ENCODE measurements around the gene RBM5.
A peak's percentile ranks its signal among the peaks of the same experiment; 100 is the strongest.

The RBM5 gene

DNA sequence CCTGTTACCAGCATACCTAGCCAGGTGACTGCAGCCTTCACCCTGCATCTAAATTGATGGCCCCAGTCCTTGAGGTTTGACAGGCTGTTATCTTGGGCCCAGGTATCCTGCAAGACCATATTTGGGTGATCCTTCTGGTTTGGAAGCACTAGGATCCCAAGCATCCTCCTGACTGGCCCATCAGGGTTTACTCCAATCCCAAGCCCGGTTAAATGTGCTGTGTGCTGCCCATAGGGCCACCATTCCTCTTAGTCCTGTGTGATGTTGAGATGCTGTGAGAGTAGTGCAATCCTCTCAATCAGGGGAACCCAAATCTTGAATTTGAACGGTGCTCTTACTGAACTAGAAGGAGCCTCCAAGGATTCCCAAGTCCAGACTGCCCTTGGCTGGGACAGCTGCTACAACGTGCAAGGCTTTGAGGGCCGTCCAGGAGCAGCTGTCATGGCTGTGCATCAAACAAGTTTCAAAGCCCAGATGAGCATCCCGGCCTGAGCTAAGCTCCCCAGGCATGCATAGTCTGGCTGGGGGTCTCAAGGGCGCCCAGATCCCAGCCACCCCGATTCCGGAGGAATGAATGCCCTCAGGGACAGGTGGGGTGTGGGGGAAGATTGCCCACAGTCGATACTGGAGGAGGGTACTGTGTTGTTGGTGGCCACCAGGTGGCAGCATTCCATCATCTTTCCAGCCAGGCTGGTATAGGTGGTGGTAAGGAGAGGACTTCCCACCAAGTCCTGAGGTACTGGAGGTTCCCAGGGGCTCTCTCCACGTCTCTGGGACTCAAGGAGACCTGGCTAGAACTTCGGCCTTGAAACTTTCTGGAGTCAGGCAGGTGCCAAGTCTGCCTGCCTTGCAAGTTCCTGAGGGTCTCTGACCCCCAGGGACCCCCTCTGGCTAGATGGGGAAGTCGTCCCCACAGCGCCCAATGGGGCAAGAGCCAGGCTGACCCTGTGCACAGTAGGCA lies 32.6 kb downstream of the RBM5 start:
- H3K4me3 ChIP-seq (ENCODE audit: low read depth, low read length) = no peak overlapping the region
- TF ChIP-seq, protein P1, sequence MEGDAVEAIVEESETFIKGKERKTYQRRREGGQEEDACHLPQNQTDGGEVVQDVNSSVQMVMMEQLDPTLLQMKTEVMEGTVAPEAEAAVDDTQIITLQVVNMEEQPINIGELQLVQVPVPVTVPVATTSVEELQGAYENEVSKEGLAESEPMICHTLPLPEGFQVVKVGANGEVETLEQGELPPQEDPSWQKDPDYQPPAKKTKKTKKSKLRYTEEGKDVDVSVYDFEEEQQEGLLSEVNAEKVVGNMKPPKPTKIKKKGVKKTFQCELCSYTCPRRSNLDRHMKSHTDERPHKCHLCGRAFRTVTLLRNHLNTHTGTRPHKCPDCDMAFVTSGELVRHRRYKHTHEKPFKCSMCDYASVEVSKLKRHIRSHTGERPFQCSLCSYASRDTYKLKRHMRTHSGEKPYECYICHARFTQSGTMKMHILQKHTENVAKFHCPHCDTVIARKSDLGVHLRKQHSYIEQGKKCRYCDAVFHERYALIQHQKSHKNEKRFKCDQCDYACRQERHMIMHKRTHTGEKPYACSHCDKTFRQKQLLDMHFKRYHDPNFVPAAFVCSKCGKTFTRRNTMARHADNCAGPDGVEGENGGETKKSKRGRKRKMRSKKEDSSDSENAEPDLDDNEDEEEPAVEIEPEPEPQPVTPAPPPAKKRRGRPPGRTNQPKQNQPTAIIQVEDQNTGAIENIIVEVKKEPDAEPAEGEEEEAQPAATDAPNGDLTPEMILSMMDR (IDR thresholded peaks at IDR 0.05; ENCODE audit: low read depth, low read length) = peak; percentile 69

DNA sequence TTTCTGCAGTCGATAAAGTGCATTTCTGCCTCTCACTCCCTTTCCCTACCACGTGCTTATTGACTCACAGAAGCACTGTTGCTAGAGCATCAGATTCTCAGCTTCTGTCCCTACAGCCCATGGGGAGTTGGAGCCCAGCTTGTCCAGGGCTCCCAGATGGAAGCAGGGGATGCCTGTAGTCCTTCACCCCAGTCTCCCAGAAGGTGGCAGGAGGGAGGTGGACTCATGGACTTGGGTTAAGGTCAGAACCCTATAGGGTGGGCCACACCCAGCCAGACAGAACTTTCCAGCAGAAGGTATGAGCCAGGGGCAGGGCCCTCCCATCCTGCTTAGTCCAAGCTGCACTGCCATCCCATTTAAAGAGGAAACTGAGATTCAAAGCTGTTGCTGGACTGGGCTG lies 33.4 kb downstream of the RBM5 start:
- no peak overlapping the region for H3K4me3 ChIP-seq (ENCODE audit: low read depth, low read length)
- TF ChIP-seq, protein P1 (IDR thresholded peaks at IDR 0.05; ENCODE audit: low read depth, low read length) = 0 out of 2 replicates have a peak, but pooled peaks have one; percentile 4

DNA sequence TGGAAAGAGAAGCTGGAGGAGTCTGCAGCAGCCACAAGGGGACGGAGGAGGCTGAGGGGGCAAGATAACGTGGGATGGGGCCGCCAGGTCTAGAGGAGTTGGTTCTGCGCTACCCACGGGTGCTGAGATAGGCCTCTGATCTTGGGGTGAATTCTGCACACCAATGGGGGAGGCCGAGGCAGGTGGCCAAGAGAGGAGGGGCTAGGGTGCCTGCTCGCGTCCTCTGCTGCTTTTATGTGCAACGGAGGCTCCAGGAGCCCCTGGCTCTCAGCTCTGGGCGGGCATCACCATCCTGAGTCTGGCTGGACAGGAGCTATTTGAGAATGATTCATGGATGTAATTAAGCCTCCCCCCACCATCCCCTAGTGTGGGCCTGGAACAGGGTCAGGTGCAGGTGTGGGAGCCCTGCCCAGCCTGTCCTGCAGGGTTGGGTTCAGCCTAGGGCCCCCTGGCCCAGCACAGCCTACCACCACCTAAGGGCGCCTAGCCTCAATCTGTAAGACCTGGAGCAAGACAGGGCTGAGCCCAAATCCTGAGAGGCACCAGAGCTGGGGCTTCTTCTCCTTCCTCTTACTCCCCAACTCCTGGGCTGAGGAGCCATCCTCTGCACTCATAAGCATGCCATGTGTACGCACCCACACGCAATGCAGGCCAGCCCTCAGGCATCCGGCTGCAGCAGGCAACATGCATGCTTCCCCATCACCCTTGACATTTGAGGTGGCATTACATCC lies 34.1 kb downstream of the RBM5 start:
- TF ChIP-seq, protein P1 (IDR thresholded peaks at IDR 0.05; ENCODE audit: low read depth, low read length) = no peak
- no peak overlapping the region for H3K4me3 ChIP-seq (ENCODE audit: low read depth, low read length)

DNA sequence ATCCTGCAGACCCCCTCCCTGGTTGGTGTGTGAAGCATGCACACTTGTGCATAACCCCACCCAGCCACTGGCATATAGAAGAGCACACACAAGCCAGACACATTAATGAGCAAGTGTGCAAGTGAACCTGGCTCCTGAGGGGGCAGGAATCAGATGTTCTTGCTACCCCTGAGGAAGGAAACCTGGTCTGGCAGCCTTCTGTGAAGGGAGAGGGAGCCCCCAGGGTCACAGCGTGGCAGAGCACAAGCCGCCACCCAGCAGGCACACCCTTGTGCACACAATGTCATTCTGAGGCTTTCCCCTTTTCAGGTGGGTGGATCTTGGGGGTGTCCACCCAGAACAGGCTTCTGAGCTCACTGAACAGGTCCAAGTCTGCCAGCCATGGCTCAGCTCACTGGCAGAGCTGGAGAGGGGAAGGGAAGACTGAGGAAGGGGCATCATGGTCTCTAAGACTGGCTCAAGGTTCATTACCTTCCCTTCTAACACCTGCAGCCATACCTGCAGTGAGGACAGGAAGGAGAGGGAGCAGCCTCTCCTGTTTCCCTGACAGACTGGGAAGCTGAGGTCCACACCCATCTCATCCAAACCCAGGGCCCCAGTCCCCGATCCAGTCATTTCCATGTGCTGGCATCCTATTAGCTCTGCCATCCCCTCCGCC lies 34.8 kb downstream of the RBM5 start:
- no peak overlapping the region for H3K4me3 ChIP-seq (ENCODE audit: low read depth, low read length)
- TF ChIP-seq, protein P1 (IDR thresholded peaks at IDR 0.05; ENCODE audit: low read depth, low read length) = no peak

DNA sequence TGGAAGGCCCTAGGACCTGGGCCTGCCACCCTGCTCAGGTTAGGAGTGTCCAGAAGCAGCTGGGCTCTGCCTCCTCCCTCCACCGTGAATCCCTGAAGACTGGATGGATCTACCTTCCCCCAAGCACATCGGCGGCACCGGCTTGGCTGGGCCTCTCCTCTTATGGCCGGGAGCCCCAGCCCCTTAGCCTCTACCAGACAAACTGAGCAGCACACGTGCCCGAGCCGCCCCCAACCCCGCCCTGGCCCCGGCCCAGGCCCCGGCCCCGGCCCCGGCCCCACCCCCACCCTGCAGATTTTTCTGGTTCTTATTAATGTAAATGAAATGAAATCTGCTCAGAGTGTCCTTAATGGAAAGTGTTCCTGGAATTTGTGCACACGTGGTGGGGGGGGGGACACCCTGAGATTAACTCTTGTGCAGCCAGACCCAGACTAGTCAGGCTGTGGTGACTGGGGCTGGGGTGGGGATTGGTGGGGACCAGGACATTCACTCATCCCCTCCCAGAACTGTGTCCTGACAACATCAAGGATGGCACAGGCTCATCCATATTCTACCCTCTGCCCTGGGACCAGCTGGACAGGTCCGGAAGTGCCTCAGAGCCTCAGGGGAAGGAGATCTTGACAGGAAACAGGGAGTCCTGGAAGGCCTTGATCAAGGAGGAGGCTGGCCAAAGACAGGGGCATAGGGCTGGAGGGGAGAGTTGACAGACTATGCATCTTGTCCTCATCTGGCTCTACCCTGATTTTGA lies 35.5 kb downstream of the RBM5 start:
- TF ChIP-seq, protein P1 (IDR thresholded peaks at IDR 0.05; ENCODE audit: low read depth, low read length) = no peak
- H3K4me3 ChIP-seq (ENCODE audit: low read depth, low read length) = no peak overlapping the region

DNA sequence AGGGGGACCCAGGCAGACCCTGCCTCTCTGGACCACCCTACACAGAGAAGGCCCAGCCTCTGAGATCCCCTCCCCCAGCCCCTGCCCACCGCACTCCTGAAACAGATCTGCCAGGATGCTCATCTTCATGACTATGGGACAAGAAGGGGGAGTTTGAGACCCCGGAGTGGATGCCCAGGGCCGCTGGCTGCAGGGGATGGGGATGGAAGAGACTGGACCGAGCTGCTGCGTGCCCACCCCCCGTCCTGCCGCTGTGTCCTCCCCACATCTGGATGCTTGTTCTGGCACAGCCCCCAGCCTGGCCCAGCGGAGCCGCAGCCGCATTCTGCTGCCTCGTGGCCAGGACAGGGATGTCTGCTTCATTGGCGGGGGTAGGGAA lies 36.1 kb downstream of the RBM5 start:
- TF ChIP-seq, protein P1 (IDR thresholded peaks at IDR 0.05; ENCODE audit: low read depth, low read length) = no peak

More for the DNA sequence above, 36.1 kb downstream of the RBM5 start:
- H3K4me3 ChIP-seq (ENCODE audit: low read depth, low read length) = no peak overlapping the region

Data from WI38 (cell line).